Psoas muscle (tissue), 8 donors: ENCODE data around the gene ZSWIM9. TPM values are rescaled to one million over a fixed set of nuclear protein-coding genes. Genes with fewer than 3 reads are reported as not detected.

Experiments used
- ATAC-seq, 4 donors: fragments of 200-7000 bp; cut with Tn5 transposase; one replicate each; pipeline ENCODE4 v1.9.1; 2020; ENCODE audit warnings: moderate library complexity in 3 of 4, mild to moderate bottlenecking in 2 of 4
- DNase-seq, 2 donors: peaks; one replicate each; pipeline ENCODE4 v3.0.0-alpha.2; 2020
- H3K27ac ChIP-seq: fragments of 200-600 bp; one replicate; pipeline ENCODE4 v1.8.0; 2022
- H3K27me3 ChIP-seq, 3 donors: fragments of 200-600 bp in 1 of 3; one replicate each; pipeline versions ENCODE4 v1.6.1 to v1.8.0; 2013 to 2022; ENCODE audit warnings: low read length in 2 of 3, mild to moderate bottlenecking in 2 of 3, moderate library complexity in 1 of 3; ENCODE audit not compliant: insufficient read depth in 3 of 3
- H3K36me3 ChIP-seq, 2 donors: fragments of 200-600 bp in 1 of 2; one replicate each; pipeline versions ENCODE4 v1.6.1 to v1.8.0; 2013 to 2022; ENCODE audit warnings: low read depth in 1 of 2, mild to moderate bottlenecking in 1 of 2, moderate library complexity in 1 of 2; ENCODE audit not compliant: insufficient read depth in 1 of 2
- H3K4me1 ChIP-seq: fragments of 200-600 bp; one replicate; pipeline ENCODE4 v1.8.0; 2022
- H3K4me3 ChIP-seq: fragments of 200-600 bp; one replicate; pipeline ENCODE4 v1.8.0; 2022; ENCODE audit warnings: mild to moderate bottlenecking
- H3K9me3 ChIP-seq: fragments of 200-600 bp; one replicate; pipeline ENCODE4 v1.8.0; 2022
- WGBS, 3 donors: extraction: QIAGEN DNeasy Blood & Tissue Kit; methylation state at CpG; one replicate each; pipeline versions ENCODE4 v1.1.6 to v1.1.7; 2013; 5-methylcytosine and 5-hydroxymethylcytosine counted together
- intact Hi-C, 2 donors: fragments of 100-400 bp; cut with DNase I; formaldehyde crosslinking; loops; one replicate each; pipeline versions ENCODE4 v1.11.0 to v1.14.2; 2022
- polyA plus RNA-seq, 3 donors: library from polyadenylated mRNA; stranded (reverse); fragments of 200-250 nt; gene quantifications; one replicate each; pipeline ENCODE4 v1.2.3, GENCODE V29; 2013
- total RNA-seq, 4 donors: library from RNA; stranded (reverse); fragmentation: NEBNext Ultra II Directional in 2 of 4; extraction: Animal tissue kit (Norgen Biotek cat#: 25700) in 2 of 4; gene quantifications; one replicate each; pipeline versions ENCODE4 v1.2.1 to v1.2.4, GENCODE V29; 2021 to 2023
- TF ChIP-seq, protein P1 (sequence below): fragments of 200-600 bp; IDR thresholded peaks from one replicate; pipeline ENCODE4 v1.8.0; 2022; ENCODE audit warnings: antibody characterized with exemption
- donor health status: healthy with polysubstance abuse.
- donor health status: DM: no; HTN: no; CAD: no; lungs with moderate emphysema.
- donor health status: Bipolar disorder and iron deficiency.
- donor health status: healthy.
- donor health status: DM: yes; HTN: yes; CAD: no.
- donor health status: DM: no; HTN: no; CAD: no.
- donor health status: DM: no; HTN: no; CAD: no.
- donor health status: DM: yes; HTN: yes; CAD: no.

The ZSWIM9 gene
- total and polyA plus RNA-seq, 7 donors = 3.0 to 10.5 (median 5.2) TPM

DNA sequence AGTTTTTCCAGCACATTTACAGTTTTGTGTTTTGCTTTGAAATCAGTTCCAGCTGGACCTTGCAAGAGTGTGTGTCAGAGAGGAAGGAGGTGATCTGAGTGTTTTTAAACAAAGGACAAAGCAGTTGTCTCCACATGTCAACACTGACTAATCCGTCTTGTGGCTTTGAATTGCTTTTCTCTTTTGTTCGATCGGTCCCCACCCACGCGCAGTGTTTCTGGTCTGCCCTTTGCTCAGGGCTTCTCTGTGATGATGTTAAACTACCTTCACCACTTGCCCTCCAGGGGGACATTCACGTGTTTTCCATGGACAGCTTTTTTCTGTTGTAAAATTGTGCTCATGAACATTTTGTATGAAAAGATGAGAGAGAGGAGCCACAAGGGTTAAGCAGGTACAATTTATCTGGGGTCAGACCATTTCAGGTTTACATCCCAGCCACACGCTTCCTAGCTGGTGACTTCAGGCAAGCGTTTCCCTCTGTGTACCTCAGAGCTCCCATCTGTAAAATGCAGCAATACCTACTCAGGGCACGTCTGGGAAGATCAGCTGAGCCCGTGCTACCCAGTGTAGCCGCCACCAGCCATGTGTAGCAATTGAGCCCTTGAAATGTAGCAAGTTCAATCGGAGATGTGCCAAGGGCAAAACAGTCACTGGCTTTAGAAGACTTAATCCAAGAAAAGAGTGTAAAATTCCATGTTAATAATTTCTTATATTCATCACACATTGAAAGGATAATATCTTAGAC, 46.4 kb upstream of the ZSWIM9 start:
- Histone ChIP-seq H3K36me3 (peaks cover 0 to 11% of the 10 kb centered on the region in 2 donors), H3K4me1 (no peaks in the 10 kb centered on the region), H3K27me3 (no peaks in the 10 kb centered on the region), H3K27ac (no peak overlapping the region), H3K9me3 (no peaks in the 10 kb centered on the region), H3K4me3 (no peak overlapping the region)
- TF ChIP-seq, protein P1, sequence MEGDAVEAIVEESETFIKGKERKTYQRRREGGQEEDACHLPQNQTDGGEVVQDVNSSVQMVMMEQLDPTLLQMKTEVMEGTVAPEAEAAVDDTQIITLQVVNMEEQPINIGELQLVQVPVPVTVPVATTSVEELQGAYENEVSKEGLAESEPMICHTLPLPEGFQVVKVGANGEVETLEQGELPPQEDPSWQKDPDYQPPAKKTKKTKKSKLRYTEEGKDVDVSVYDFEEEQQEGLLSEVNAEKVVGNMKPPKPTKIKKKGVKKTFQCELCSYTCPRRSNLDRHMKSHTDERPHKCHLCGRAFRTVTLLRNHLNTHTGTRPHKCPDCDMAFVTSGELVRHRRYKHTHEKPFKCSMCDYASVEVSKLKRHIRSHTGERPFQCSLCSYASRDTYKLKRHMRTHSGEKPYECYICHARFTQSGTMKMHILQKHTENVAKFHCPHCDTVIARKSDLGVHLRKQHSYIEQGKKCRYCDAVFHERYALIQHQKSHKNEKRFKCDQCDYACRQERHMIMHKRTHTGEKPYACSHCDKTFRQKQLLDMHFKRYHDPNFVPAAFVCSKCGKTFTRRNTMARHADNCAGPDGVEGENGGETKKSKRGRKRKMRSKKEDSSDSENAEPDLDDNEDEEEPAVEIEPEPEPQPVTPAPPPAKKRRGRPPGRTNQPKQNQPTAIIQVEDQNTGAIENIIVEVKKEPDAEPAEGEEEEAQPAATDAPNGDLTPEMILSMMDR = no peak
- no peak for DNase-seq
- no peak for ATAC-seq
- intact Hi-C loops = no loop called here
- WGBS, 3 donors = 68 to 73% (median 69%) methylated on average over 12 of the region's 12 CpGs

DNA sequence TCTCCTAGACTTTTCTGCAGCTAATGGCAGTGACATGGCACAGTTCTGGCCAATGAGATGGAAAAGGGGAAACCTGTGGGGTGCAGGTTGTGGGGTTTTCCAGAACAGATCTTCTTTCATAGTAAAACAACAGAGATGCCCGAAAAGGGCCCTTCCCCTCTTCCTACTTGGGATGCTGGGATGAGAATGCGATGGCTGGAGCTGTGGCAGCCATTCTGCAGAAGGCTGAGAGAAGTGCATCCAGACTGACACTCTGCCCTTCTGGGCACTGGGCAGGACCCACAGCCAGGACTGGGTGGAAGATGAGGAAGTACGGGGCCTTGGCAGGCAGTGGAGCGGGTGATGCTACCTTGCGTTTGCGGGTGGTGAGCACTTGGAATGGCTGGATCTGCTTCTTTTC, 42.9 kb upstream of the ZSWIM9 start:
- 98 to 99% (median 98%) methylated on average over 6 of the region's 6 CpGs for WGBS, 3 donors

DNA sequence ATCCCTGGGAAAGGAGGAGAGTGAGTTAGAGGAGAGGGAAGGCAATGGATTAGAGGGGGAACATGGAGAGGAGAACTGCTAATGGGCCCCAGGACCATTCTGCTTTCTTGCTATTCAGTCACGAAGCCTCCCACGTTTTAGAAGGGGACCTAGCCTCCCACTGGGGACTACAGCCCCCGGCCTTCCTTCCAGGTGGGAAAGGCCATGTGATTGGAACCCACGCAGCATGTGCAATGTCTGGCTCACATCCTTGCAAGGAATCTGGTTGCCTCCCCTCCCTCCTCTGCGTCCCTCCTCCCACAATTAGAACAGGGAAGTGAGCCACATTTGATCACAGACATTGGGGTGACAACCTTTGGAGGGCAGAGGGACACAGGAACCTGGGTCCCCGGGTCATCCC, 37.4 kb upstream of the ZSWIM9 start:
- WGBS, 3 donors = 87 to 93% (median 93%) methylated on average over 6 of the region's 6 CpGs
- no peaks in the 10 kb centered on the region for H3K9me3 ChIP-seq
- H3K36me3 ChIP-seq = no peaks in the 10 kb centered on the region
- H3K27me3 ChIP-seq = no peaks in the 10 kb centered on the region
- H3K4me3 ChIP-seq = no peak overlapping the region
- DNase-seq (no peak), ATAC-seq (no peak)
- intact Hi-C loops = no loop called here
- TF ChIP-seq, protein P1 = no peak
- H3K27ac ChIP-seq = no peak overlapping the region
- H3K4me1 ChIP-seq = no peaks in the 10 kb centered on the region

More for the DNA sequence above, 42.9 kb upstream of the ZSWIM9 start:
- TF ChIP-seq, protein P1 = no peak
- no peak overlapping the region for H3K27ac ChIP-seq
- intact Hi-C loops = no loop called here
- no peaks in the 10 kb centered on the region for H3K27me3 ChIP-seq
- H3K4me3 ChIP-seq = no peak overlapping the region
- H3K36me3 ChIP-seq = peaks cover 0 to 11% of the 10 kb centered on the region in 2 donors
- ATAC-seq (no peak), DNase-seq (no peak)
- no peaks in the 10 kb centered on the region for H3K4me1 ChIP-seq
- no peaks in the 10 kb centered on the region for H3K9me3 ChIP-seq

DNA sequence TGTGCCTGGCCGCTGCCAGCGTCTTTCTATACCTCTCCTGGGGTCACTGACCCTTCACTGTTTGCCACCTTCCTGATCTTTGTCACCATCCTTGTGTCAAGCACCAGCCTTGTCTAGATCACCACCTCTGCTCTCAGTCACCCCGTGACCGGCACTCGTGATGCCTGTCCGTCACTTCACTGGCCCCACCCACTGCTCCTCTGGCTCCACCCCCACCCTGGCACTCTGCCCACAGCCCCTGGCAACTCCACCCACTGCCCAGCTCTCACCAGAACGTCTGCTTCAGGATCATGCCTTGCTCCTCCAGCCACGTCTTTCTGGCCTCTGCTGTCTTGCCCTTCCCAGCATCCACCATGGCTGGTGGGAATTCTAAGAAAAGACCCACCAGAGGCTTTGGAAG, 35.1 kb upstream of the ZSWIM9 start:
- no peak for ATAC-seq
- no peak for DNase-seq
- H3K9me3 ChIP-seq = no peaks in the 10 kb centered on the region

More for the DNA sequence above, 35.1 kb upstream of the ZSWIM9 start:
- intact Hi-C loops = no loop called here
- TF ChIP-seq, protein P1 = no peak
- H3K27me3 ChIP-seq = no peaks in the 10 kb centered on the region
- no peaks in the 10 kb centered on the region for H3K4me1 ChIP-seq
- H3K27ac ChIP-seq = no peak overlapping the region
- H3K4me3 ChIP-seq = no peak overlapping the region
- WGBS, 3 donors = 69 to 79% (median 73%) methylated on average over 8 of the region's 8 CpGs
- no peaks in the 10 kb centered on the region for H3K36me3 ChIP-seq
